DOHH2 (cell line): ENCODE data around the gene ATG4B.

Source experiments
- H3F3A ChIP-seq: fragments of 200-600 bp; sonication (generic), shearing (Covaris generic); 2 replicates; pipeline ENCODE4 v1.6.0; 2016; ENCODE audit warnings: antibody characterized with exemption, mild to moderate bottlenecking; ENCODE audit not compliant: control insufficient read depth, insufficient read depth
- H3K27ac ChIP-seq: fragments of 200-600 bp; sonication (generic); 2 replicates; pipeline ENCODE4 v1.5.1; 2014; ENCODE audit warnings: low read depth, mild to moderate bottlenecking, low read length, moderate library complexity
- H3K27me3 ChIP-seq: fragments of 200-600 bp; sonication (generic); 2 replicates; pipeline ENCODE4 v1.6.1; 2014; ENCODE audit warnings: mild to moderate bottlenecking, low read length, mixed read lengths; ENCODE audit not compliant: control insufficient read depth
- H3K36me3 ChIP-seq: fragments of 200-600 bp; sonication (generic); 2 replicates; pipeline ENCODE4 v1.6.1; 2014; ENCODE audit warnings: mild to moderate bottlenecking, low read length, moderate library complexity, mixed read lengths; ENCODE audit not compliant: control insufficient read depth
- H3K4me1 ChIP-seq: fragments of 200-600 bp; sonication (generic); 2 replicates; pipeline ENCODE4 v1.6.1; 2014; ENCODE audit warnings: mild to moderate bottlenecking, low read length, mixed read lengths; ENCODE audit not compliant: control insufficient read depth
- H3K4me2 ChIP-seq: fragments of 200-600 bp; sonication (generic); 2 replicates; pipeline ENCODE4 v1.6.0; 2014; ENCODE audit warnings: mild to moderate bottlenecking, low read length, moderate library complexity
- H3K4me3 ChIP-seq: fragments of 200-600 bp; sonication (generic); 2 replicates; pipeline ENCODE4 v1.5.1; 2014; ENCODE audit warnings: mild to moderate bottlenecking, low read length, mixed read lengths
- H3K79me2 ChIP-seq: fragments of 200-600 bp; sonication (generic); 2 replicates; pipeline ENCODE4 v1.6.1; 2014; ENCODE audit warnings: mild to moderate bottlenecking, low read length, mixed read lengths; ENCODE audit not compliant: control insufficient read depth
- H3K9me2 ChIP-seq: fragments of 200-600 bp; sonication (generic); replicated peaks from 2 replicates; pipeline ENCODE4 v1.6.1; 2014; ENCODE audit warnings: mild to moderate bottlenecking, low read length, mixed read lengths; ENCODE audit not compliant: control insufficient read depth
- H3K9me3 ChIP-seq: fragments of 200-600 bp; sonication (generic); 2 replicates; pipeline ENCODE4 v1.6.1; 2014; ENCODE audit warnings: antibody characterized with exemption, low read length, mixed read lengths; ENCODE audit not compliant: control insufficient read depth, insufficient read depth
- H4K20me1 ChIP-seq: fragments of 200-600 bp; sonication (generic); 2 replicates; pipeline ENCODE4 v1.6.0; 2014; ENCODE audit warnings: low read depth, mild to moderate bottlenecking, antibody characterized with exemption, low read length, moderate library complexity; ENCODE audit not compliant: control insufficient read depth, insufficient read depth
- CTCF ChIP-seq: fragments of 200-600 bp; sonication (generic); IDR thresholded peaks from one replicate; pipeline ENCODE4 v1.5.1; 2014; ENCODE audit warnings: antibody characterized with exemption, mild to moderate bottlenecking, low read depth, low read length; ENCODE audit not compliant: poor library complexity, severe bottlenecking
- EZH2phosphoT487 ChIP-seq: fragments of 200-600 bp; sonication (generic); IDR thresholded peaks from 2 replicates; pipeline ENCODE4 v1.6.1; 2017; ENCODE audit warnings: borderline replicate concordance, mild to moderate bottlenecking, antibody characterized with exemption, low read length, moderate library complexity, mixed read lengths

The ATG4B gene

GRCh38 chr2:241690202-241690717 lies 52.8 kb downstream of the ATG4B start:
- H3K9me3 ChIP-seq, result no peaks in the 10 kb centered on the region
- peaks cover 78% of the 10 kb centered on the region for H3K36me3 ChIP-seq
- 0 out of 2 replicates have a peak overlapping the region, but pooled peaks have one; percentile 11 for H3K4me2 ChIP-seq
- no peak overlapping the region for H3K4me3 ChIP-seq
- peaks cover 2% of the 10 kb centered on the region; the same call in 1 of the 2 replicates for H3F3A ChIP-seq
- TF ChIP-seq EZH2phosphoT487, result no peak
- TF ChIP-seq CTCF, result no peak
- peaks cover 21% of the 10 kb centered on the region for H3K4me1 ChIP-seq
- no peak overlapping the region for H3K27ac ChIP-seq
- H4K20me1 ChIP-seq, result peaks cover 3% of the 10 kb centered on the region; the same call in 1 of the 2 replicates
- H3K9me2 ChIP-seq, result no peaks in the 10 kb centered on the region
- peaks cover 65% of the 10 kb centered on the region for H3K79me2 ChIP-seq
- H3K27me3 ChIP-seq, result no peaks in the 10 kb centered on the region

- Histone ChIP-seq H3K79me2 (peaks cover 46% of the 10 kb centered on the region), H4K20me1 (peaks cover 3% of the 10 kb centered on the region; the same call in 1 of the 2 replicates), H3K36me3 (peaks cover 72% of the 10 kb centered on the region), H3K27me3 (no peaks in the 10 kb centered on the region), H3K27ac (no peak overlapping the region), H3K4me3 (no peak overlapping the region), H3K9me2 (no peaks in the 10 kb centered on the region), H3K4me2 (no peak overlapping the region), H3K4me1 (peaks cover 16% of the 10 kb centered on the region), H3K9me3 (no peaks in the 10 kb centered on the region), H3F3A (peaks cover 7% of the 10 kb centered on the region)
- TF ChIP-seq CTCF (no peak), EZH2phosphoT487 (no peak)
Observed at GRCh38 chr2:241692448-241692847, 55.0 kb downstream of the ATG4B start.

- TF ChIP-seq EZH2phosphoT487 (no peak), CTCF (no peak)
- Histone ChIP-seq H3K4me3 (no peak overlapping the region), H3K27ac (no peak overlapping the region), H3K79me2 (peaks cover 18% of the 10 kb centered on the region), H3F3A (peaks cover 27% of the 10 kb centered on the region), H3K4me1 (peaks cover 9% of the 10 kb centered on the region), H3K9me2 (no peaks in the 10 kb centered on the region), H3K36me3 (peaks cover 47% of the 10 kb centered on the region), H3K9me3 (no peaks in the 10 kb centered on the region), H3K4me2 (no peak overlapping the region), H4K20me1 (no peaks in the 10 kb centered on the region), H3K27me3 (no peaks in the 10 kb centered on the region)
Observed at GRCh38 chr2:241695651-241696050, 58.2 kb downstream of the ATG4B start.
